ENCODE results near the gene YPEL3.

The YPEL3 gene

DNA sequence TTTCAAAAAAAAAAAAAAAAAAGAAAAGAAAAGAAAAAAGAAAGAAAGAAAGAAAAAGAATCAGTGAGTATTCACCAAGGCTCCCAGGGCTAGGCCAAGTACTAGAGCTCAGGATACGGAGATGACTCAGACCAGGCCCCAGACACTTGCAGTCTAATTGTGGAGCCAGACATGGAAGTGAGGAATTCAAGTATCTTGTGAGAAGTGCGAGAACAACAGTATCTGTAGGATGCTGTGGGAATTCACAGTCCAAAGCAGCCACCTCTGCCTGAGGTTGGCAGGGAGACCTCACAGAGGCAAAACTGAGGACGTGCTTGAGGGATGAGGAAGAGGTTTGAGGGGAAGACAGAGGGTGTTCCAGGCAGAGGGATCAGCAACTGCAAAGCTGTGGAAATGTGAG lies 44.5 kb downstream of the YPEL3 start:
- TF ChIP-seq, protein P1, sequence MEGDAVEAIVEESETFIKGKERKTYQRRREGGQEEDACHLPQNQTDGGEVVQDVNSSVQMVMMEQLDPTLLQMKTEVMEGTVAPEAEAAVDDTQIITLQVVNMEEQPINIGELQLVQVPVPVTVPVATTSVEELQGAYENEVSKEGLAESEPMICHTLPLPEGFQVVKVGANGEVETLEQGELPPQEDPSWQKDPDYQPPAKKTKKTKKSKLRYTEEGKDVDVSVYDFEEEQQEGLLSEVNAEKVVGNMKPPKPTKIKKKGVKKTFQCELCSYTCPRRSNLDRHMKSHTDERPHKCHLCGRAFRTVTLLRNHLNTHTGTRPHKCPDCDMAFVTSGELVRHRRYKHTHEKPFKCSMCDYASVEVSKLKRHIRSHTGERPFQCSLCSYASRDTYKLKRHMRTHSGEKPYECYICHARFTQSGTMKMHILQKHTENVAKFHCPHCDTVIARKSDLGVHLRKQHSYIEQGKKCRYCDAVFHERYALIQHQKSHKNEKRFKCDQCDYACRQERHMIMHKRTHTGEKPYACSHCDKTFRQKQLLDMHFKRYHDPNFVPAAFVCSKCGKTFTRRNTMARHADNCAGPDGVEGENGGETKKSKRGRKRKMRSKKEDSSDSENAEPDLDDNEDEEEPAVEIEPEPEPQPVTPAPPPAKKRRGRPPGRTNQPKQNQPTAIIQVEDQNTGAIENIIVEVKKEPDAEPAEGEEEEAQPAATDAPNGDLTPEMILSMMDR (IDR thresholded peaks at IDR 0.05; ENCODE audit: extremely low read depth, missing control alignments), result no peak
- DNase-seq (ENCODE audit: low spot score), result no peak

DNA sequence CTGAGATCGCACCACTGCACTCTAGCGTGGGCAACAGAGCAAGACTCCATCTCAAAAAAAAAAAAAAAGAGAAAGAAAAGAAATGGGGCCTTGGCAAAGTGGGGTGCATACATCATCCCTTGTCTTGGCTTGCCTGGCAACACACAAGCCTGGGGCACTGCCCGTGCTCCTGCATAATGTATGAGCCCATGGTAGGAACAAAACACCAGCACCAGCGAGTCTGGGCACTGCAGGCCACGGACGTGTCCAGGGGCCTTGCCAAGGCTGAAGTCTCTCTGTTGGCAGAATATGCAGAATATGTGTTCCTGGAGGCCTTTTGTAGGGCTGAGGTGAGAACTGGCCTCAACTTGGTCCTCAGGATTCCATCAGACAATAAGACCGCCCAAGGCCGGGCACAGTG lies 46.1 kb downstream of the YPEL3 start:
- no peak for DNase-seq (ENCODE audit: low spot score)
- TF ChIP-seq, protein P1 (IDR thresholded peaks at IDR 0.05; ENCODE audit: extremely low read depth, missing control alignments), result no peak

DNA sequence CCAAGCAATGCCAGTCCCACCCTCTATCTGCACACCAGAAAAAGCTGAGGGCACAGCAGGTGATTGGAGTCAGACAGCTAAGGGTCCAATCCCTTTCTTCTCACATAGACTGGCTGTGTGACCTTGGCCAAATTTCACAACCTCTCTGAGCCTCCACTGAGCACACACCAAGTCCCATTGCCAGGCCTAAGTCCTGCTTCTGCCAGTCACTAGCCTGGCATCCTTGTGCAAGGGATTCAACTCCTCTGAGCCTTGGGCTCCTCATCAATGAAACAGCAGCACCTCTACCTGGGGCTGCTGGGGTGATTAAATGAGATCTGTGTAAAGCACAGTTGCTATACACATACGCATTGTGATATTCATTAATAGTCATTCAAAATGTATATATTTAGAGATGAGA lies 49.4 kb downstream of the YPEL3 start:
- no peak for DNase-seq (ENCODE audit: low spot score)
- TF ChIP-seq, protein P1 (IDR thresholded peaks at IDR 0.05; ENCODE audit: extremely low read depth, missing control alignments), result no peak

DNA sequence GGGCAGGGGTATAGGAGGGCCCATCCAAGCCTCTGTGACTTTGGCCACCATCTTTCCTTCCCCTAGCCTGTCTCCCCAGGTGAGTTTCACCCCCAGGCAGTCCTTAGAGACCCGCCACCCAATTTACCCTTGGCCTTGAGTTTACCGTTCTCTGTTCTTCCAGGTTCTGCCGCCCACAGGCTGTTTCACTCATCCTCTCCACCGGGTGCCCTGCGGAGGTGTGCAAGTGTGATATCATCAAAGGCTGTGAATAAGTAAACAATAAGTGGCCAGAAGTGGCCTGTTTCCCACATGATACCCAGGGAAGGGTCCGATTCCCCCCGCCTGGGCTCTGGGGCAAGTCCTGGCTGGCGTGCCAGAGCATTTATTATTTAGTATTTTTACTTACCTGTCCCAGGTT lies 49.8 kb downstream of the YPEL3 start:
- TF ChIP-seq, protein P1 (IDR thresholded peaks at IDR 0.05; ENCODE audit: extremely low read depth, missing control alignments), result no peak
- no peak for DNase-seq (ENCODE audit: low spot score)

Measured in GM20000 (cell line).